GM12891 (cell line): ENCODE results near the gene KDM4B.

ENCODE experiments used
- DNase-seq: peaks from one replicate; pipeline ENCODE4 v3.0.0; 2011; ENCODE audit warnings: low spot score; ENCODE audit not compliant: insufficient read length
- FAIRE-seq: peaks from 2 replicates; lab custom pipeline; 2011; peaks lifted over from hg19 to GRCh38; lab: Jason Lieb, UNC
- PAX5 ChIP-seq: IDR thresholded peaks from 2 replicates; pipeline ENCODE4 v1.6.1; 2011; ENCODE audit warnings: low read length, moderate library complexity, mild to moderate bottlenecking; ENCODE audit not compliant: insufficient read depth, severe bottlenecking
- POLR2A ChIP-seq: IDR thresholded peaks from 2 replicates; pipeline ENCODE4 v1.6.1; 2011; ENCODE audit warnings: low read depth, low read length, control low read depth
- POLR2AphosphoS5 ChIP-seq: IDR thresholded peaks from 2 replicates; pipeline ENCODE4 v1.6.1; 2011; ENCODE audit warnings: low read depth, low read length, control low read depth
- POU2F2 ChIP-seq: IDR thresholded peaks from 2 replicates; pipeline ENCODE4 v1.6.1; 2011; ENCODE audit warnings: low read depth, mild to moderate bottlenecking, control low read depth, low read length, moderate library complexity
- SPI1 ChIP-seq: IDR thresholded peaks from 2 replicates; pipeline ENCODE4 v1.6.1; 2011; ENCODE audit warnings: low read depth, low read length, control low read depth
- TAF1 ChIP-seq: IDR thresholded peaks from 2 replicates; pipeline ENCODE4 v1.6.1; 2011; ENCODE audit warnings: low read depth, low read length, control low read depth

KDM4B gene

DNA sequence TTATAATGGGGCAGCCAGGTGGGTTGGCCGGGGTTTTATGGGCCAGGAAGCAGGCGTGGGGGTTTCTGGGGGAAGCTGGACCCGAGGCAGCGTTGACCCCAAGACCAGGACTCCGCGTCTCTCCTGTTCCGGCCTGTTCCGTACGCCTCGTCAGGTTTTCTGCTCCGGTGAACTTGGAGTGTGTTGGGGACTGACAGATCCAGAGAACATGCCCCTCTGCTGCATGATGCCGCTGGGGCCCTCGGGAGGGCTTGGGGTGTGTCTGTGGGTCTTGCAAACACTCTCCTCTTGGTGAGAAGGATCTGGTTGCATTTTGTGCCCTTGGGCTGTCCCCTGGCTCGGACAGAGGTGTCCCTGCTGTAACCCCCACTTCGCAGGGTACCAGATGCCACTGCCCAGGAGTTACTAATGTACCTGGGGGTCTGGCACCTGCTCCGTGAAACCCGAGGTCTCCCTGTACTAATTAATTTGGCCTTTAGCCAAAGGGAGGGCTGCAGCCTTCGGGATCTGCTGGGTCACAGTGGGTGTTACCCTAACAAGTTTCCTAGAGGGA is 15.6 kb downstream of the KDM4B start:
- FAIRE-seq: no peak
- no peak for TF ChIP-seq TAF1
- TF ChIP-seq SPI1: no peak
- no peak for TF ChIP-seq POLR2AphosphoS5
- TF ChIP-seq POU2F2: no peak
- TF ChIP-seq PAX5: no peak
- no peak for TF ChIP-seq POLR2A
- DNase-seq: no peak

DNA sequence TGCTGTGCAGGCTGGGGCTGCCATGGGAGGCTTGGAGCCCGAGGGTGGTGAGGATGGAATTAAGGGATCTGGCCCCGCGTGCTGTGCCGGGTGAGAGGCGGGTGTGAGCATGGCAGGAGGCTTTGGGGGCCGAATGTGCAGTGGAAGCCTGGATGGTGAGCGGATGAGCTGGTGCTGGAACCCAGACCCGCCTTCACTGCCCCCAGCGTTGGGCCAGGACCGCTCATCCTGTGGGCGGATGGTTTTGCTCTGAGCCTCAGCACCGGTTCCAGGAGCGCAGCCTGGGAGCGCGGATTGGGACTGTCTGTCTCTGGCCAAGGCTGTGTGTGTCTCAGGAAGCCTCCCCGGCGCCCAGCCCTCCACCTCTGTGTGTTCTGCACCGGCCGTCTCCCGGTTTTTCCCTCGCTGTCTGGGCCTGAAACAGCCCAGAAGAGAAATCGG is 16.7 kb downstream of the KDM4B start:
- FAIRE-seq (no peak), DNase-seq (no peak)
- TF ChIP-seq POLR2A (no peak), POLR2AphosphoS5 (no peak), POU2F2 (no peak), PAX5 (no peak), TAF1 (no peak), SPI1 (no peak)

- TF ChIP-seq TAF1 (no peak), POLR2A (no peak), PAX5 (no peak), POU2F2 (no peak), SPI1 (no peak), POLR2AphosphoS5 (no peak)
- no peak for FAIRE-seq
- DNase-seq: no peak
Observed at GRCh38 chr19:4986056-4986455, 17.1 kb downstream of the KDM4B start.

DNA sequence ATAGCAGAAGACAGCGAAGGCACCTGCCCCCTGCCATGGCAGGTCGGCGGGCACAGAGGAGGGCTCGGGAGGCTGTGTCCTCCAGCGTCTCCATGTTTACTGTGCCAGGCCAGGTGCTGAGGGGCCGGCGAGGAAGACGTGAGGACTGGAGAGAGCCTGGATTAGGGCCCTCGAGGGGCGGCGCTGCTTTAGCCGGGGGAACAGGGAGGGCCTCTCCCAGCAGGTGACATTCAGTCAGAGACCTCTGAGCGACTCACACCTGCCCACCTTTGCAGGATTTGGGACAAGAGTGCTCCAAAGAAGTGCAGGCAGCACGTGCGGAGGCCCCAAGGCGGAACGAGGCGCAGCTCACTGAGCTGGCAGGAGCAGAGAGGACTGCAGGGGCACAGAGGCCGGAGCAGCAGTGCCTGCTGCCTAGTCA is 17.6 kb downstream of the KDM4B start:
- no peak for TF ChIP-seq SPI1
- TF ChIP-seq PAX5: no peak
- TF ChIP-seq POLR2A: no peak
- no peak for TF ChIP-seq POLR2AphosphoS5
- TF ChIP-seq POU2F2: no peak
- DNase-seq: no peak
- FAIRE-seq: no peak

DNA sequence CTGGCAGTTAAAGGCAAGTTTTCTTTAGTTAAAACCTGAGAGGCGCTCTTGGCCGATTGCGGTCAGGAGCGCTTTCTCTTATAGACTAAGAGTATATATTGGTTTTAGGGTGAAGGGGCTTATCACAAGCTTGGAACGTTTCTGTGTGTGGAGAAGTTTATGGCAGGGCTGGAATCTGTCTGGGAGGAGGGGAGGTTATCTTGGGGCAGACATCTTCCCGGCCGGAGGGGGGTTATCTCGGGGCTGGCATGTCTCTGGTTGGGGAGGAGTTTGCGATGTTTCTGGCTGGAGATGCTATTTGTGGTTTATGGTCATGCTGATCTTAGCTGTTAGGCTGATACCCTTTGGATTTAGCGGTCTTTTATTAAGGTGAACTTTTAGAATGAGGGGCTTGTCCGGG is 18.3 kb downstream of the KDM4B start:
- no peak for DNase-seq
- TF ChIP-seq SPI1 (no peak), POLR2AphosphoS5 (no peak), TAF1 (no peak), PAX5 (no peak), POLR2A (no peak), POU2F2 (no peak)
- FAIRE-seq: no peak

DNA sequence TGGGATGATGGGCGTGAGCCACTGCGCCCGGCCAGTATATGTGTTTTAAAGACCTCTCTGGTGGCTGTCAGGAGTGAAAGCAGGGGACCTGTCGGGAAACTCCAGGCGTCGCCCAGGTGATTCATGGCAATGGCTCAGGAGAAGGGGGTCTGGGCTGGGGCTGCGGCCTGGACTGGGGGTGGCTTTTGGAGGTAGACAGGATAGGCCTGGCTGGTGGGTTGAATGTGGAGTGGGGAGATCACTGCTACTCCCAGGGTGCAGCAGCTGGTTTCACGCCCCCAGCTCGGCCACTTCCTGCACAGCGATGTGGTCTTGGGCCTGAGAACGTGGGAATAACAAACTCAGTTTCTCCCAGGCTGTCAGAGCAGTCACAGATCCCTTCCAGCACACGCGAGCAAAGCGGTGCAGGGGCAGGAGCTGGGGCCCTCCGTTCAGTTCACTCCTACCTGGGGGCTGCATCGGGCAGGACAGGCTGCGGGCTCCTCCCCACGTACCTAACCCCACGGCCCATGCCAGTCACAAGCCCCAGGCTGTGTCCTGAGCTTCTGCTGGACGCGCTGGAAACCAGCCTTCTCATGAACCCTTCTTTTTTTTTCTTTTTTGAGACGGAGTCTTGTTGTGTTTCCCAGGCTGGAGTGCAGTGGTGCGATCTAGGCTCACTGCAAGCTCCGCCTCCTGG is 18.9 kb downstream of the KDM4B start:
- DNase-seq: no peak
- no peak for FAIRE-seq
- no peak for TF ChIP-seq PAX5

DNA sequence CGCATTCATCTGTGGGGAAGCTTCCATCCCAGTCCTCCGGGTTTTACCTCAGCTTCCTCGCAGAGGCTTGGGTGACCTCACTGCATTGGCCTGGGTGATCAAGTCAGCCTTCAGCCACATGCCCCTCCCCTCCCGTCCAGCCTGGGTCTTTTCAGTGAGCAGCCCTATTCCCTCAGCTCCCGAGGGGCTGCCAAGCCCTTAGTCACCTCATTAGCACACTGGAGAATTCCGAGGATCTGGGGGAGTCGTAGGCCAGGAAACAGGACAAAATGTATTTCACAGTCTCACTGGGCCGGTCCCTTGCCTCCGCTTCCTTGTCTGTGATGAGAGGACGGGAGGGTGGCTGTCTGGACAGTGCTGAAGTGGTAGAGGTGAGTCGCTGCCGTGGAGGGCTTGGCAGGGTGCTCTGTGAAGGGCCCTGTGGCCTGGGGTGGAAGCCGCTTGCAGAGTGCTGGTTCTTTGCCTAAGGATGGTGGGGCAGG is 19.9 kb downstream of the KDM4B start:
- no peak for TF ChIP-seq POLR2AphosphoS5
- TF ChIP-seq POLR2A: no peak
- TF ChIP-seq POU2F2: no peak
- no peak for TF ChIP-seq PAX5
- no peak for TF ChIP-seq SPI1
- TF ChIP-seq TAF1: no peak
- no peak for FAIRE-seq
- no peak for DNase-seq

GRCh38 chr19:4990306-4990705 is 21.4 kb downstream of the KDM4B start:
- TF ChIP-seq POU2F2 (no peak), PAX5 (no peak), TAF1 (no peak), SPI1 (no peak), POLR2A (no peak), POLR2AphosphoS5 (no peak)
- no peak for FAIRE-seq
- DNase-seq: no peak

GRCh38 chr19:4991538-4991937 is 22.6 kb downstream of the KDM4B start:
- TF ChIP-seq PAX5 (no peak), SPI1 (no peak), POU2F2 (no peak), POLR2AphosphoS5 (no peak), TAF1 (no peak), POLR2A (no peak)
- DNase-seq (no peak), FAIRE-seq (no peak)
